NCI-H510A treated with DMSO at 0.1 percent for 48 hours (cell line): Measurements from ENCODE around the gene ACTR3C.
A peak's percentile ranks its signal among the peaks of the same experiment; 100 is the strongest.
"Not testable (repeated sequence)": the region's sequence is repeated elsewhere in the genome, so short reads cannot be mapped to it uniquely, and the experiment has no call there.

Experiments used
- DNase-seq: peaks from one replicate; lab custom pipeline; 2025; lab: John Stamatoyannopoulos, UW

ACTR3C gene

GRCh38 chr7:150283111-150283510, 40.2 kb downstream of the ACTR3C start:
- not testable (repeated sequence) for DNase-seq

DNA sequence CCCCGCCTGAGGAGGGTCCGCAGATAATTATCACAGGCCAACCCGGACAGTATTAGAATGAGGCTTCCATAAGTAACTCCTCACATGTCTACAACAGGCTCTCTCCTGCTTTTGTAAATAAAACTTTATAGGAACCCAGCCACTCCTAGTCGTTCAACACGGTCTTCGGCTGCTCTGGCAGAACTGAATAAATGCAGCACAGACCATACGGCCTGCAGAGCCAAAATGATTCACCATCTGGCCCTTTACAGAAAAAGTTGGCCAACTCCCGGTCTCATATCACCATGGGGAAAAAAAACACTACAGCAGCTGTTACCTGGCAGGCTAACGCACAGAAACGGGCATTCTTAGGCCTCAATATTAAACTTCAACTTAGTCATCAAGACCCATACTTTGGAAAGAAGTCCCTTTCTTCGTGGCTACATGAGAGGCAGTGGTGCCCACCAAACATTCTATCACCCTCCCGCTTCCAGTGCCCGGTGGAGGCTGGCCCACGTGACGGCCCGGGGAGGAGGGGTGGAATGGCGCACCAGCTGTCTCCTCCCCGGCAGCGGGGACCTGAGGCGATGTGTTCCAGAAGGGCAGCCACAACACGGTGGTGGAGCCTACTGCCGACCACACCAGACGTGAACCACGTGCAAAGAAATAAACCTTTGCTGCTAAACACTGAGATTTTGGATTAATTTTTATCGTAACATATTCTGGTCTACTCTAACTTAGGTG, 41.5 kb downstream of the ACTR3C start:
- DNase-seq: not testable (repeated sequence)

- DNase-seq: not testable (repeated sequence)
Observed at GRCh38 chr7:150278383-150278782, 45.0 kb downstream of the ACTR3C start.

- peak; percentile 1 for DNase-seq
Observed at GRCh38 chr7:150276132-150276695, 47.1 kb downstream of the ACTR3C start.

GRCh38 chr7:150271898-150272297, 51.4 kb downstream of the ACTR3C start:
- DNase-seq: not testable (repeated sequence)

DNA sequence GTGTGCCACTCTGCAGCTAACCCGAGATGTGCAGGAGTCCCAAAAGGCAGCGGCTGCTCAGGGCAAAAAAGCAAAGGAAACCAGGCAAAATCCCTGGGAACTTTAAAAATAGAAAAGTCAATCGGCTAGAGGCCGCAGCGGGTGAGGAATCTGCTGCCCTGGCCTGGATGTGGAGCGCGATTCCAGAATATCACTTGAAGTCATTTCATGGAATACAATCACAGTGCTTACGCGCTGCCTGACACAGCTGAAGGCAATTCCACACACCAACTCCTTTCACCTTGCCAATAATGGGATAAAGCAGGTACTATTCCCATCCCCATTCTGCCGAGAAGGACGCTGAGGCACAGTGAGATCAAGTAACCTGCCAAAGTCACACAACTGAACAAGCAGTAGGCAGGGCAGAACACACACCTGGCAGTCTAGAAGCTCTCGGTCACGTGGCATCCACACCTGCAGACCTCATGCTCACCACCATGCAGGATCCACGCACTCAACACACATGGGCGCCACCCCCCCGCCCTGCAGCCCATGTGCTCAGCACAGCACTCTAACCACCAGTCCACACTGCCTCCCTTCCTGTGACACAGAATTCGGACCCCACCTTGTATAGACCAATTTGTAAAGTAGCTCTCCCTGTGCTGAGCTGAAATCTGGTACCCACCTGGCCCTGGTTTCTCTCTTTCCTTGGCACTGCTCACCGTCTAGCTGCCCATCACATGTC, 53.1 kb downstream of the ACTR3C start:
- not testable (repeated sequence) for DNase-seq

GRCh38 chr7:150268798-150269197, 54.5 kb downstream of the ACTR3C start:
- DNase-seq: not testable (repeated sequence)

GRCh38 chr7:150268287-150268686, 55.1 kb downstream of the ACTR3C start:
- not testable (repeated sequence) for DNase-seq

GRCh38 chr7:150266953-150267665, 56.2 kb downstream of the ACTR3C start:
- not testable (repeated sequence) for DNase-seq

- not testable (repeated sequence) for DNase-seq
Observed at GRCh38 chr7:150262656-150263055, 60.7 kb downstream of the ACTR3C start.

GRCh38 chr7:150247745-150248144, 75.6 kb downstream of the ACTR3C start:
- not testable (repeated sequence) for DNase-seq

DNA sequence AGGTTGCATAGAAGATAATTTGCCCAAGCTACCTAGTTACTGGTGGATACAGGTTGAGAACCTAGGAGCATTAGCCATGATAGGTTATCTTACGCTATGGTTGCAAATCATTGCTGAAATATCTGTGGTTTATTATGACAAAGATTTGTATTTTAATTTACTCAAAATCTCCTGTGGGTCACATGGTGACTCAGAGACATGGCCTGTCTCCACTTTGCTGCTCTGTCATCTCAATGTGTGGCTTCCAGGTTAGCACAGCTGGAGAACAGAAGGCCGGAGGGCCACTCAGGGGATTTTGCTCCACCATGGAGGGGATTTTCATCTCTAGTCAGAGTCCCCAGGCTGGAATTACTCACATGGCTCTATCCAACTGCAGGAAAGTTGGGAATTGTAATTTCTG, 78.1 kb downstream of the ACTR3C start:
- not testable (repeated sequence) for DNase-seq

DNA sequence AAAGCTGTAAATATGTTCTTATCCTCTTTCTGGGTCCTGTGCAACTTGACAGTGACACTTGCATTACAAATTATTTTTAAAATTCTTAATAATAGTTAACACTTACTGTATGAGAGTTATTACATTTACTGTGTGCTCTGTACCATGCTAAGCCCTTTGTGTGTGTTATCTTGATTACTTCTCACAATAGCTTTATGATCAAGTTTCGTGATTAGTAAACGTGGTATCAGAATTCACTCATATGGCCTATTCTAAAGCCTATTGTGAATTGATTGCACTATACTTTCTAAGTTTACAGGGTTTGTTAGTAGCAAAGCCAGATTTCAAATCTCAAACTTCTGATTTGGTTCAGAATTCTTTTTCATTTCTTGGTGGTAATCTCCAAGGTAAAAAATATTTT, 80.4 kb downstream of the ACTR3C start:
- not testable (repeated sequence) for DNase-seq

- DNase-seq: not testable (repeated sequence)
Observed at GRCh38 chr7:150225444-150225843, 97.9 kb downstream of the ACTR3C start.

- DNase-seq: not testable (repeated sequence)
Observed at GRCh38 chr7:150222083-150222972, 101.0 kb downstream of the ACTR3C start.

DNA sequence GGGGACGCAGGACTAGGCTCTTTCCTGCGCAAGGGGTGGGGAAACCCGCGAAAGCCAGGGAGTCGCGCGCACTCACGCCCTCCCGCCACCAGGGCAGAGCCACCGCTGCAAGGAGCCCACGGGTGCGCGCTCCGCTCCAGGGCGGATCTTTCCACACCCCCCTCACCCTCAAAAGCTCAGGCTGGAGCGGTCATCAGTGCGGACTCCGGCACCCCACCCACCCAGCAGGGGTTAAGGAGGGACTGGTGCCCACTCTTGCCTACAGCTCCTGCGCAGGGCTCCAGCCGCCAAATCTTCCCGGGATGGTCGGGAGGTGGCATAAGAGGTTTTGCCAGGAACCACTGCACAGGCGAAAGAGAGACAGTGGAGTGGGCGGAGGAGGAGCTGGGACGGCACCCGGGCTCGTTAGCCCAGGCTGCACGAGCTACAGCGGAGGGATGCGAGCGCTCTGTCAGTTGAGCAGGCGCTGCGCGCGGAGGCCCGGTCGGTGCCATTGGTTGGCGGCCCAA, 102.6 kb downstream of the ACTR3C start:
- not testable (repeated sequence) for DNase-seq

- DNase-seq: not testable (repeated sequence)
Observed at GRCh38 chr7:150219941-150220658, 103.2 kb downstream of the ACTR3C start.

DNA sequence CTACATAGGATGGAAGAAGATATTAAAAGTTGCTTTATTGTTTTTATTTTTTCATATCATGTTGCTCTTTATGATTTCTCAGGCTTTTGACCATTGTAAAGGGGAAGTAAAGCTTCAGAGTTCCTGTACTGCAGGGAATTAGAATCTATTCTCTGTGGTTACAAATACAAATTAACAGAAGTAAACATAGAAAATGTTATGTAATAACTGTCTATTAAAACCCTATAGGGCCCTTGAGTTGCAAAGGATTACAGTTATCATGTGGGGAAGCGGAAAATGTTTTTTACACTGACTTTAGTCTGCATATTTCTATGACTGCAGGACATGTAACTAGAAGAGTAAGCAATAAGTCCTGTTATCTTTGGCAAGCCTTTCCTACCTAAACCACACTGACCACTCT, 116.5 kb downstream of the ACTR3C start:
- not testable (repeated sequence) for DNase-seq

DNA sequence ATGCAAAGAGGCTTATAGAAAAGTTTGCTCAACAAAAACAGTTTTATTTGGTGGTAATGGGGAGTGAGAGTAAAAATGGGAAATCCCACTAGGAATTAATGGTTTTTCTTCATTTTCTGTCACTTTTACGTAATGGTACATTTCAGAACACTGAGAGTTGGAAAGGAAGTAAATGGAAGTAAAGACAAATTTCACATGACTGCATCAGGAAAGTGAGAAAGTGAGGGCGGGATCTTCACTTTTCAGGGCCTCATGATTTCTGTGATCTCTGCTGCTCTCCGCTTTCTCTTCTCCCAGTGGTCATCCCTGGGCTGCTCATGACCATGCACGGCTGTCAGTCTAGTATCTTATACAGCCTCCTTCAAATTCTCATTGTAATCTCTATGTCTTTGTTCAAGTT, 117.5 kb downstream of the ACTR3C start:
- not testable (repeated sequence) for DNase-seq

- not testable (repeated sequence) for DNase-seq
Observed at GRCh38 chr7:150204577-150204976, 118.8 kb downstream of the ACTR3C start.
